ENCODE measurements around the gene PDX1.

PDX1 gene

GRCh38 chr13:27960362-27961226, 40.8 kb downstream of the PDX1 start:
- Histone ChIP-seq H3K4me2 (ENCODE audit: low read length) (no peak overlapping the region), H3K4me3 (ENCODE audit: low read depth, low read length, poor library complexity, severe bottlenecking) (no peak overlapping the region), H2AFZ (ENCODE audit: low read length) (no peak overlapping the region), H3K27ac (ENCODE audit: low read depth, low read length, poor library complexity, severe bottlenecking) (no peak overlapping the region), H3K4me1 (ENCODE audit: insufficient read depth, low read length, severe bottlenecking) (no peaks in the 10 kb centered on the region), H3K9me3 (ENCODE audit: low read length) (no peaks in the 10 kb centered on the region), H3K27me3 (ENCODE audit: insufficient read depth, low read length) (no peaks in the 10 kb centered on the region), H4K20me1 (ENCODE audit: insufficient read depth, low read length) (no peaks in the 10 kb centered on the region), H3F3A (ENCODE audit: insufficient read depth, low read length) (no peaks in the 10 kb centered on the region), H3K36me3 (ENCODE audit: insufficient read depth, low read length) (no peaks in the 10 kb centered on the region), H3K9me2 (ENCODE audit: low read depth, low read length) (no peaks in the 10 kb centered on the region), H3K9ac (ENCODE audit: low read length) (no peak overlapping the region), H3K79me2 (ENCODE audit: insufficient read depth, low read length) (no peaks in the 10 kb centered on the region)
- TF ChIP-seq CTCF (IDR thresholded peaks at IDR 0.05; ENCODE audit: low read length) (no peak), EZH2 (IDR thresholded peaks at IDR 0.05; ENCODE audit: borderline replicate concordance, low read length) (no peak)

- Histone ChIP-seq H3K36me3 (ENCODE audit: insufficient read depth, low read length) (no peaks in the 10 kb centered on the region), H3K9me3 (ENCODE audit: low read length) (no peaks in the 10 kb centered on the region), H3F3A (ENCODE audit: insufficient read depth, low read length) (no peaks in the 10 kb centered on the region), H3K4me1 (ENCODE audit: insufficient read depth, low read length, severe bottlenecking) (no peaks in the 10 kb centered on the region), H3K4me2 (ENCODE audit: low read length) (no peak overlapping the region), H4K20me1 (ENCODE audit: insufficient read depth, low read length) (no peaks in the 10 kb centered on the region), H3K4me3 (ENCODE audit: low read depth, low read length, poor library complexity, severe bottlenecking) (no peak overlapping the region), H3K27me3 (ENCODE audit: insufficient read depth, low read length) (no peaks in the 10 kb centered on the region), H3K79me2 (ENCODE audit: insufficient read depth, low read length) (no peaks in the 10 kb centered on the region), H3K27ac (ENCODE audit: low read depth, low read length, poor library complexity, severe bottlenecking) (no peak overlapping the region), H2AFZ (ENCODE audit: low read length) (no peak overlapping the region), H3K9ac (ENCODE audit: low read length) (no peak overlapping the region), H3K9me2 (ENCODE audit: low read depth, low read length) (no peaks in the 10 kb centered on the region)
- TF ChIP-seq CTCF (IDR thresholded peaks at IDR 0.05; ENCODE audit: low read length) (no peak), EZH2 (IDR thresholded peaks at IDR 0.05; ENCODE audit: borderline replicate concordance, low read length) (no peak)
These were observed 41.7 kb downstream of the PDX1 start for GRCh38 chr13:27961227-27962085.

GRCh38 chr13:27962128-27962841, 42.5 kb downstream of the PDX1 start:
- no peak for TF ChIP-seq CTCF (IDR thresholded peaks at IDR 0.05; ENCODE audit: low read length)
- no peak for TF ChIP-seq EZH2 (IDR thresholded peaks at IDR 0.05; ENCODE audit: borderline replicate concordance, low read length)
- no peaks in the 10 kb centered on the region for H3K9me2 ChIP-seq (ENCODE audit: low read depth, low read length)
- H3K4me3 ChIP-seq (ENCODE audit: low read depth, low read length, poor library complexity, severe bottlenecking), result no peak overlapping the region
- H3K27ac ChIP-seq (ENCODE audit: low read depth, low read length, poor library complexity, severe bottlenecking), result no peak overlapping the region
- no peaks in the 10 kb centered on the region for H3K9me3 ChIP-seq (ENCODE audit: low read length)
- no peaks in the 10 kb centered on the region for H3K79me2 ChIP-seq (ENCODE audit: insufficient read depth, low read length)
- no peak overlapping the region for H3K4me2 ChIP-seq (ENCODE audit: low read length)
- H3F3A ChIP-seq (ENCODE audit: insufficient read depth, low read length), result no peaks in the 10 kb centered on the region
- no peak overlapping the region for H2AFZ ChIP-seq (ENCODE audit: low read length)
- no peaks in the 10 kb centered on the region for H4K20me1 ChIP-seq (ENCODE audit: insufficient read depth, low read length)
- H3K4me1 ChIP-seq (ENCODE audit: insufficient read depth, low read length, severe bottlenecking), result no peaks in the 10 kb centered on the region
- no peaks in the 10 kb centered on the region for H3K27me3 ChIP-seq (ENCODE audit: insufficient read depth, low read length)
- H3K36me3 ChIP-seq (ENCODE audit: insufficient read depth, low read length), result no peaks in the 10 kb centered on the region
- no peak overlapping the region for H3K9ac ChIP-seq (ENCODE audit: low read length)
